NB4 (cell line): ENCODE measurements around the gene KLHL30.

Experiments used
- CTCF ChIP-seq: IDR thresholded peaks from one replicate; pipeline ENCODE4 v1.5.1; 2012; ENCODE audit warnings: low read depth, low read length
- MAX ChIP-seq: IDR thresholded peaks from 2 replicates; pipeline ENCODE4 v1.6.1; 2011; ENCODE audit warnings: low read depth, low read length
- POLR2A ChIP-seq: IDR thresholded peaks from 2 replicates; pipeline ENCODE4 v1.6.1; 2011; ENCODE audit warnings: mild to moderate bottlenecking; ENCODE audit not compliant: insufficient read length; ENCODE audit errors: extremely low read depth

- TF ChIP-seq CTCF (no peak), POLR2A (no peak), MAX (no peak)
Measured at GRCh38 chr2:238161291-238162051, 23.0 kb downstream of the KLHL30 start.
